ENCODE results near the gene PACRG.

PACRG gene

DNA sequence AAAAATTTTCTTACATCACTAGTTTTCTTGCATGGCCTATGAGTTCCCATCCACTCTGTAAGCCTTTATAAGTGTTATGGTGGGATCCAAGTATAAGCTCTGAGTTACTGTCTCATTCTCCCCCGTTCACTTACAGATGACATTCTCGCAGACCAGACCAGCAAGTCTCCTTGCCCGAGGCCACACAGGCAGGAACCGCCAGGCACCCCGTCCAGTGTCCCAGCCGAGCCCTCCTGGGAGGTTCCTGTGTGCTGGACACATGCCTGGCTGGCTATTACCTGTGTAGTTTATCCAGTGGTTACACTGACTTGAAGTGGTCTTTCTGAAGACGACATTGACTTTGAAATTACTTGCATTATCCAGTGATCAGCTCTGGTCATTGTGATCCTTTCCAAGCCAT lies 451.9 kb downstream of the PACRG start:
- DNase-seq (ENCODE audit: low spot score): no peak

DNA sequence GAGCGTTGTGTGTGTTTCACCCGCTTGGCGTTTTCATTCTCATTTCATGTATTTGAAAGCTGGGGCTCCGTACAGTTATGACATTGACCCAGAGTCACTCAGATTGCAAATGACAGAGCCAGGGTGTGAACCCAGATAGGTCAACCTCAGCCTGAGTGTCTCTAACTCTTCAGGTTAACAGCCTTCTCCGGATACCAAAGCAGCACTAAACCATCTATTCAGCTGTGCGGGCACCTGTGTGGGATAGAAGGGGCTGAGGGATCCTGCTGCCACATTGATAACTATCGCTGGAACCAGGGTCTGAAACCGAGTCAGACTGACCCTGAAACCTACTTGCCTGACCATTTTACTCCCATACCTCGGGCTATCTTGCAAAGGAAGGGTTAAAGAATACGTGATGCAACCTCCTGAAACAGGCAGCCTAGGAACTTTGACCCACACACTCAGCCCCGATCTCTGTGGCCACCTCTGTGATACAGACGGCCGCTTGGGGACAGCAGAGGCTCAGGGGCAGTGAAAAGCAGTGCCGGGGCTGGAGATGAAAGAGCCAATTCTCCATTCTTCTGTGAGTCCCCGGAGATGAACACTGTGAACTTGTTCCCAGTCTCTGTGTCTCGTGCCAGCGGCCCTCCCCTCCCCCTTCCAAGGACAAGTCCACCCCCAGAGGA lies 453.2 kb downstream of the PACRG start:
- DNase-seq (ENCODE audit: low spot score): no peak

DNA sequence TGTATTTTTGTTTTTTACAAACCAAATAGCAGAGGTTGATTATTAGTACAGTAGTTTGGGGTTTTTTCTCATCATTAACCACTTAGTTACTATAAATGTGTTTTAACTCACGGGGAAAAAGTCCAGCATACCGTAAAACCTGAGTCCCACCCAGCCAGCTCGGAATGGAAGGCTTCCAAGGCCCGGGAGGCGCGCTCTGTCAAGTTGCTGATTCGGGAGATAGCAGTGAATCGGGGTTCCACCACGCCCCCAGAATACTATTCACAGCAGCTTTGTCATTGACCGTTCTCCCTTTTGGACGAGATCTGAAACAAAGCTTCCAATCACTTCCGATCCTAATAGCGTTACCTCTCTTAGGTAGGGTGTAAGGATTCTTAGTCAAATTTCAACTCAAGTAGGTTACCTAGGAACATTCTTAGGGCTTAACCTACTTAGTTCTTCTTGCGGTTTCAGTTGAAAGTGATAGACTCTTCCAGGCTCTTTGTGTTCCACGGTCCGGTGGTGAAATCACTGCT lies 453.9 kb downstream of the PACRG start:
- no peak for DNase-seq (ENCODE audit: low spot score)

DNA sequence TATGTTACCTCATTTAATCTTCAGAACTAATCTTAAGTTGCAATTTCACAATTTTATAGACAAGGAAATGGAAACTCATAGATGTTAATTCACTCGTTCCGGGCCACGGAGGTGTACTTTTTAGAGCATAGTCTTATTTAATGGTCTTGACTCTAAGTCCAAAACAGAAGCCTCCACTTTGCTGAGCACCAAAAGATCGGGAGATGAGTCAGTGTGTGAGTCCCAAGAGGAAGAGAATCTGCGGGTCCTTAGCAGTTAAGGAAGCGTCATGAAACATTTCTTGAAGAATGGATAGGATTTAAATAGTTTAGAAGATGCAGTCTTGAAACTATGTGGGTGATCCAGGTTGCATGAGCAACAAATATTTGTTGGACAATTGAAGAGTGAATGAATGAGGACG lies 454.9 kb downstream of the PACRG start:
- DNase-seq (ENCODE audit: low spot score): no peak

DNA sequence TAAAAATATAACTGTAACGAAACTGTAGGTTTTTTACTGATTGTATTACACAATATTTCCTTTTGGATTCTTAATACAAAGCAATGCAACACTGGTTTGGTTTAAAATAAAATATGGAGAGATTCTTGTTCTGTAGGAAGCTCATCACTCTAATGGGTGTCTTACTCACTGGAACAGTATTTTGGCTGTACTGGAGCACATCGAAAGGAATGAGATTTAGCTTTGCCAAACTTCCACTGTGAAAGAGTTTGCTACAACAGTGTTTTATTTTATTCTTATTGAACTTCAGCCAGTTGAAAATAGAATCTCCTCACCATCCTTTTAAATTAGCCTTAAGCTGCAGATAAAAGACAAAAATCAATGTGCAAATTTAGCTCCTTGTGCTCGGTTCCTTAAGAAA lies 456.0 kb downstream of the PACRG start:
- no peak for DNase-seq (ENCODE audit: low spot score)

DNA sequence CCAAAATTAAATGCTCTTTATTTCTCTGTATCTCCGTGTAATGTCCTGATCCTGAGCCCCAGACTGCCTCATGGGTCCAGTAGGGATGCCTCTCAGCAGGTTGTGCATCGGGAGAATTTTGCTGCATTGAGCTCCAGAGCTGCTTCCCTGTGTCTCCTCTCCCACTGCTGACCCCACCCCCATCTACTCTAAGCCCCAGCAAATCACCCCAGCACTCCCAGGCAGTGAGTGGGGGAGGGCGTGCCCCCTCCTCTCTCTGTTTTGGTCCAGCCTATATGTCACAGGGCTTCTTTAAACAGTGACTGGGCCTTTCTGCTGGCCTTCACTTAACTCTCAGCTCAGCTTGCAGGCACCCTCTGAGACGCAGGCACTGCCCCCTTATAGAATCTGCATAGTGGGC lies 458.0 kb downstream of the PACRG start:
- no peak for DNase-seq (ENCODE audit: low spot score)

DNA sequence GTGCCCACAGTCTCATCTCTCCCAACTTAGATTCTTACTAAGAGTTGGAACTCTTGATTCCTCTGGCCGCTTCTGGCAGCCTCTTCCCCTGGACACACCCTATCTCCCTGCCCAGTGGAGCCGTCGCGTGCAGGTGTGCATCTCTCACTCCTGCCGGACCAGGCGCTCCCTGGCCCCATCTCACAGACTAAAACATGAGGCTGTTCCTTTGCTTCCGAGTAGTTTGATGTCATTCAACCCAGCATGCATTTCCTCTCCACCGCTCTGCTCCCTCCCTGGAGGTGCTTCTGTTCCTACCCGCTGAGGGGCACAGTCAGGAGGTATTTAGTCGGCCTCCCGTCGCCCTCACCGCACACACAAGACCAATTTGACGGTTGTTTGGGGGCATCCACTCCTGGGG lies 458.8 kb downstream of the PACRG start:
- no peak for DNase-seq (ENCODE audit: low spot score)

DNA sequence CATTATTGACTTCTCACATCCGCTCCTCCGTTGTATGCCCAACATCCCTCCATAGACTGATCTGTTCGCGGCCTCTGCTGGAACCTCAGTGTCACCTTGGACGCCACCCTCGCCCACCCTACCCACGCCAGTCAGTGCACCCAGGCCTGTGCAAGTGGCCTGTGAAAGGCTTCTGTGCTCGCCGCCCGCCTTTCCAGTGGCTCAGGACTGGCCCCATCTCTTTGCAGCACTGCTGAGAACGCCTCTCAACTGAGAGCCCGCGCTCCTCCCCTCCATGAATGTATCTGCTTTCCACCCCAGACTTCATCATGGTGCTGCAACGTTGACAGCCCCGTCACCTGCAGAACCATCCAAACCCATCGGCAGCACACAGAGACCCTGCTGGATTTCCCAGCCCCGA lies 459.4 kb downstream of the PACRG start:
- no peak for DNase-seq (ENCODE audit: low spot score)

DNA sequence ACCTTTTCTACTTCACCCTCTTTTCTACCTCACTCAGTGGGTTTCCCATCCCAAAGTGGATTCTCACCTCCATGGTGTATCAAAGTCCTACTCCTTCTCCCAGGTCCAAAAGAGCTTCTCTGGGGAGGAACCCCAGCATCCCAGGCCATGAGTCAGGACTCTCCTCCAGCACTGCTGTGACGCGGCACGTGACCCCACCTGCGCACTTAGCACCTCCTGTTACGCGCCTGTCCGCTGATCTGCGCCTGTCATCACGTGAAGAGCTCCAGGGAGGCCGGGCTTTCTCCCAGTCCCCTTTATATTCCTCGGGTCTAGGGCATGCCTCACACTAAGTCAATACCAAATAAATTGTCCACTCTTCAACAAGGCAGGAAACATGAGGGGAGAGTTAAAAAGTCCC lies 459.8 kb downstream of the PACRG start:
- no peak for DNase-seq (ENCODE audit: low spot score)

DNA sequence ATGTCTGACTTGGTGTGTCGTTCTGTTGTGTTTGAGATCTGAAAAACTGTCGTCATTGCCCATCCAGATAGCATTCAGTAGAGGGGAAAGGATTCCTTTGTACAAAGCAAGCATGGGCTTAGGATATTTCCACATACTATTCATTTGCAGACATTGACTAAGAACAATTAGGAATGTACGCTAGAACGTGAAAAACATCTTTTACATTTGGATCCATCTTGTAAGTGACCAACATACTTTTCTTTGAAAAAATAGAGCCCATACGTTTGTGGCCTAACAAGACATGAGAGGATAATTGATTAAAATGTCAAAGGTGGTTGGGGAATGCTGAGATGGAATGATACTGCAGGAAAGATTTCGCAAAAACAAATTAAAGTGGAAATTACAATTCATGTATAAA lies 461.0 kb downstream of the PACRG start:
- DNase-seq (ENCODE audit: low spot score): peak; percentile 8

DNA sequence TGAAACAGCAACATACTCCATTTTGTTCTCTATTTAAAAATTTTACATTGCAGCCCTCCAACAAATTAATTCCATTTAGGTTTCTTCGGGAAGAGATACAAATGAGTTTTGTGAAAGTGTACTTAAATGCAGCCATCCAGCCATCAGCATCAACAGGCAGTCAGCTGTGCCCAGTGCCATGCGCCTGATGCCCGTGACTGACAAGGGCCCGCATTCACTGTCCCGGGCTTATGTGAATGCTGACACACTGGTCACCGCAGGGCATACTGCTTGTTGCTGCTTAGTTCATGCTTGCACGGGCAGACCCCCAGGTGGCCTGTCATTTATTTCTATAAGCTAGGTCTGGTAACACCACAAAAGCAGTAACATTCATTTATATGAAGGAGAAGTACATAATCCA lies 461.8 kb downstream of the PACRG start:
- no peak for DNase-seq (ENCODE audit: low spot score)

DNA sequence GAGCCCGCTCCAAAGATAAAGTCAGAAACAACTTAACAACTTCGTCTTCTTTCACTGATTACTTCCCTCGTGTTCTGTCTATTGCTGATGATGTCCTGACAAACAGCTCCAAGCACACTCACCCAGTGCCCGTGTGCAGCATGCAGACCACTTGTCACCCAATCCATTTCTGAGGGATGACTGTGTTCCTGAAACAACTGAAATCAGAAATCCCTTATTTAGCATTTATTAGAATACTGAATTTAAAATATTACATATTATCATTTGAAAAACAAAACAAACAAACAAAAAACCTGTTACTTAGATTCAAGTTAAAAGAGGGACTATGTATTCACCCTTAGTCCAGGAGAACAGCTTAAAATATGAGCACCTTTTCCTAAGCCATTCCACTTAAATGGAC lies 463.0 kb downstream of the PACRG start:
- no peak for DNase-seq (ENCODE audit: low spot score)

DNA sequence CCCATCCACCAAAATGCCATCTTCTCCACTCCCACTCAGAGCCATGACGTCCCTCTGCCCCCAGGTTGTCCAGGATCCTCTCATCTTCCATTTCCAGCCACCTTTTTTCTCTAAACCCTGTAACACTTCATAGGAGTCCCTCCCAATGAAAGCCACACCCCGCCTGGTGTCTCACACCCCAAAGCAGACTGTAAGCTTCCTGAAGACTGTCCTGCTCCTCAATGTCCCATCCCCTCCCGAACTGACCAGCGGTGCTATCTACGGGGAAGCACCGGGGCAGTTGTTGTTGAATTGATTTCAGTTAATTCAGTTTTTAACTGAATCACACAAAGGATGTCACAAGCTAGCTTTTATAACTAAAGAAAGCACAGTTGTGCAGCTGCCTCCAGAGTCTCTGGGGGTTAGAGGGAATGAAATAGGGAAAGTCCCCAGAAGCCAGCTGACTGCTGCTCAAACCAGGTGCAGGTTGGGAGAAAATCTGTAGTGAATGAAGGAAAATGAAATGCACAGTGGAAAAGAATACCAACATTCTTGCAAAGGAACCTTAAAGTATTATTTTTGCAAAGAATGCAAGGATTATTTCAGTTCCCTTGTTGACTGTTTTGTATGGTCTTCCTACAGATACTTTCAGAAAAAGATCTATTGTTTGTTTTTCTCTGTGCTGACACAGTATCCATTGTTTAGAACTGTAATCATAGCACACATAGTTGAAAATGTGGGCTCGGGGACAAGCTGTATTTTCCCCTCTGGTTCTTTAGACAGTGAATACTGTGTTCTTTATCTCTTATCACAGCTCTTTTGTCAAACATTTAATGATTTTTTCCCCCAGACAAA lies 464.1 kb downstream of the PACRG start:
- DNase-seq (ENCODE audit: low spot score): no peak

DNA sequence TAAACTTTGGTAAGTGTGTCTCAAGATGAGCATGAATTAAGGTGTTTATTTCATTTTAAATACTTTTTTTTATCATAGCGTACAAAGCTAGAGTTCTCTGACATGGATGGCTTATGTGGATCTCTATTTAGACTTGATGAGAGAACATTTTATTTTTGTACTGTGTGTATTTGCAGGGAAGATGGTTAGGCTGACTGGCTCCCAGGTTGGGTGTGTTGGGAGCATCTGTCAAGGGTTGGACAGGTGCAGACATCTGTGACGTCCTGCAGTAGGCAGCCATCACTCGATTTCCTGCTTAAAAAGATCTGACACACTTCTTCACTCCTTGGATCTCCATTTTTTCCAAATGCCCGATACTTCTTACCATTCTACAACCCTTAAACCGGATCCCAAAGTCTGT lies 464.8 kb downstream of the PACRG start:
- DNase-seq (ENCODE audit: low spot score): no peak

DNA sequence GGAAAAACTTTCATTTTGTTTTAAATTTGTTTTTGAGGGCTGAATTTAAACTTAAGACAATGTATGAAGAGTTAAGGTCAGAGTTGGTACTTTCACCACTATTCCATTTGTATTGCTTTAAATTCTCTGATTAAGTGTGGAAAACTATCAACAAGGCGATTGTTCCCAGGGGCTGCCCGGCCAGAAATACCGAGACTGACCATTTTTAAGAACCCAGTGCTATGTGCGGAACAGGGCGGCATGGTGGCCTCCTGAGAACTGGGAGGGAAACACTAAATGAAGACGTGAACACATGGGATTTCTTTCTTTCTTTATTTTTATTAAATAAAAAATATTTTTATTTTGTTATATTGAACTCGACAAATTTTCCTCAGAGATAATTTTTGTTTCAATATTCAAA lies 465.6 kb downstream of the PACRG start:
- DNase-seq (ENCODE audit: low spot score): no peak

DNA sequence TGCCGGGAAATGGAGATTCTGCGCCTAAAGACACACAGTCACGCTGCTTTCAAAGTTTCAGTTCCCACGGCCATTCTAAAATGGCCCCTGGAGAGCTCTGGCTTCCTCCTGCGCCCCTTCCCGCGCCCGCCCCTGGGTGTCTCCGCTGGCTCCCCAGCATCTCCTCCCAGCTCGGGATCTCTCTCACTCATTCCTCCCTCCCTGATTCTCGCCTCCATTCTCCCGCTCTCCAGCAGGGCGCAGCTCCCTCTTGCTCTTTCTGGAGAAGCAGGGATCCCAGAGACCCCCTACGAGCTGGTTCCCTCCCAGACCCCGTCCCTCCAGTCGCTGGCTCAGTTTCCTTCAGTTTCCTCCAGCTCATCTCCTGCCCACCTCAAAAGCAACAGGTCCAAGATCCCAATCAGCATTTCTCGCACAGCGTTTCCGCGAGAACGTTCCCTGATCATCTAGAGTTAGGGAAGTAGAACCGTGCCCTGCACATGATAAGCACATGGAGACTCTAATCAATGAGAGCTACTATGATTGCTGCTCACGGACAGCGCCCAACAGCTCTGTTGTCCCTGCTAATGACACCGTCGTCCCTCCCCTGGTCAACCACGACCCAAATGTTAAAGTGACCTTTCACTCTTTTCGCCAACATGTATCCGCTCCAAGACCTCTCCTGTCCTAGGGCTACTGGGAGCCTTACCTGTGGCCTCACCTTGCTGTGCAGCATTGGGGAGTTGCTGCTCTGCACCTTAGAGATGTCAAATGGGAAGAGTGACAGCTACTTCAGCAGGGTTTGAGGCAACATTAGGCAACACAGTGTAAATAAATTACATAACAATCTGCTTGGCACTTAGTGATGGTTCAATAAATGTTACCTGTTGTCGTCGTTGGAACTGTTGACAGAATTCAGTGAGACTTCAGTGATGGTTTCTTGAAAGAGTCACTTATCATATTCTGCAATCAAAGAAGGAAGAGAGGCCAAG lies 468.2 kb downstream of the PACRG start:
- no peak for DNase-seq (ENCODE audit: low spot score)

DNA sequence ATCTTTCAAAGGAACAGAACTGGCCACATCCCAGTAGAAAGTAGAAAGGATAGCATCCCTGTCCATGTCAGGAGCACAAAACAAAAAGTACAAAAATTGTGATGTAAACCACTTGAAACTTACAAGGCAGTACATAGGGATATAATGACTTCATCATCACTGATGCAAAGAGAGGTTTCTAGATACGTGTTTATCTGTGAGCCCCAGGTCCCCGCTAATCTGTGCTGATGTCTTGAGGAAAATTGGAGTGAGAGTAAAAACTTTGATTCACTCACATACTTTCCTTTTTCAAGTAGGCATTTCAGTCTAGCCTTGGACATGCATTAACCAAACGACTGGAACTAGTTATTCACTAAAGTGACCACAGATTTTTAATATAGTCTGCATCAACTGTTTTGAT lies 470.1 kb downstream of the PACRG start:
- DNase-seq (ENCODE audit: low spot score): no peak

DNA sequence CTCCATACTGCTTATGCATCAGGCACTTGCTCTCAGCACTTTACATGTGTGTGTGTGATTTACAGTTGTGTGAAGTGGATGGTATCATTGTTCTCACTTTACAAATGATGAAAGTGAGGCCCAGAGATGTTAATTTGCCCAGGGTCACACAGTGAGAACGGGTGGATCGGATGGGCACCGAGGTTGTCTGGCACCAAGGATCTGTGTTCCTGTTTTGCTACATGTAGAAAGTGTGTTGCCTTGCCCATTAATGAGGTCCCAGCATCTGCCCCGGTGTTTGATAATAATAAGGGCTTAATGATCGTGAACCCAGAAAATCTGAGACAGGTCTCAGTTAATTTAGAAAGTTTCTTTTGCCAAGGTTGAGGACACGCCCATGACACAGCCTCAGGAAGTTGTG lies 470.6 kb downstream of the PACRG start:
- DNase-seq (ENCODE audit: low spot score): no peak

DNA sequence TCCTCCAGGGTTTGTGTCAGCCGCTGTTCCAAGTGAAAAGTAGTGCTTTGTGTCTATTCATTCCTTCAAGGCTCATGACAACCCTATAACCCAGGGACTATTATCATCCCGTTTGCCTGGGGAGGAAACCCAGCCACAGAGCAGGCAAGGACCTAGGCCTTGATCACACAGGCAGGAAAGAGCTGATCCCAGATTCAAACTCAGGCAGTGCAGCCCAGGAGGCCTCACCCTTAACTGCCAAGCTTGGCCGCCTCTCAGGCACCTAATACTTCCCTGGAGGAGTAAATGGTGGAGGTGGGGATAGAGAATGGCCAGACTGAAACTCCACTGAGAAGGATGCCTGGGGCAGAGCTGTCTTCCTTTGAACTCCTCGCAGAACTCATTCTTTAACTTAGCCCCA lies 471.6 kb downstream of the PACRG start:
- no peak for DNase-seq (ENCODE audit: low spot score)

DNA sequence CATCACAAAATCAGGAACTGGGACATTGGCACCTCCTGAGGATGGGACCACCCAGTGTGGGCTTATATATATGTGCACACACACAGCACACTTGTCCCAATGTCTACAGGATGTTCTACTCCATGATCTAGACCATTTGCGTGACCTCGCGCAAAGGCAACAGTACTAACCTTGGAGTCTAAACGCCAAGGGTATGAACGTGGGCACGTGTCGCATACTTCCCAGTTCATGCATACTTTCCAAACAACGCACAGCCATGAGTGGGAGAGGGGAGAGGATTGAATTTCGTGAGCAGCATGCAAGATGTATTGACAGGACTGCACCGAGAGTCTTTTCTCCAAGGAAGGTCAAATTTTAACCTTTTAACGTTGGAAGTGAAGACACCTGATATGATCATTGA lies 472.5 kb downstream of the PACRG start:
- DNase-seq (ENCODE audit: low spot score): no peak

DNA sequence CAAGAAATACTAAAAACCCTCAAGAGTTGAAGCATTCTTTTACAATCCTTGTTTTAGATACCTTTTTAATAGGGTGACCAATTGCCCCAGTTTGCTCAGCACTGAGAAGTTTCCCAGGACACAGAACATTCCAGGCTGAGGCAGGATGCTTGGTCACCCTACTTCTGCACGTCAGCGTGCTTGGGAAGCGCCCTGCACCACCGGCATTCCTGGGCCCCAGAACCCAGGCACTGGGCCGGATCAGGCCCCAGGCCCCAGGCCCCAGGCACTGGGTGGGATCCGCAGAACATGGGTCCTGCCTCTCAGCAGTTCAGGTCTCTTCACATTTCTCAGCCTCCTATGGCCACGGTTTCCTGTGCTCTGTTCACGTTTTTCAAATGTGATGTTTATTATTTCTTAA lies 472.9 kb downstream of the PACRG start:
- no peak for DNase-seq (ENCODE audit: low spot score)

DNA sequence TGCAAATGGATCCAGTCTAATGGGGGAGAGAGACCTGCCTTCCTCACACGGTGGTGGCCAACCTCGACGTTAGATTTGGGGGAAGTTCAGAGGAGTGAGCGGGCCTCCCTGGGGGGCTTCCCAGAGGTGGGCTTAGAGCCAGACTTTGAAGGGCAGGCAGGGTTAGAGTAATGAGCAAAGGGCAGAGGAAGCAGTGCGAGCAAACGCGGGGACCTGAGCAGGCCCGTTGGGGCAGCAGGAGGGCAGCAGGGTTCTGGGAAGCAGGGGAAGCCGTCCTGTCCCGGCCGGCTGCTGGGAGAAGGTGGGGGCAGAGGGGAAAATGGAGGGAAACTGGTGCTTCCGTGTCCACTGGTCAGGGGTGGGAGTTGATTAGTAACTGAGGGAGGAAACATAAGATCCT lies 474.1 kb downstream of the PACRG start:
- DNase-seq (ENCODE audit: low spot score): no peak

DNA sequence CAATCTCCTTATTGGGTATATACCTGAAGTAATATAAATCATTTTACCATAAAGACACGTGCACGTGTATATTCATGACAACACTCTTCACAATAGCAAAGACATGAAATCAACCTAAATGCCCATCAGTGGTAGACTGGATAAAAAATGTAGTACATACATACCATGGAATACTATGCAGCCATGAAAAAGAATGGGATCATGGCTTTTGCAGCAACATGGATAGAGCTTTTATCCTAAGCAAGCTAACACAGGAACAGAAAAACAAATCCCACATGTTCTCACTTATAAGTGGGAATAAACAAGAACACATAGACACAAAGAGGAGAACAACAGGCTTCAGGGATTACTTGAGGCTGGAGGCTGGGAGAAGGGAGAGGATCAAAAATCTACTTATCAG lies 478.4 kb downstream of the PACRG start:
- no peak for DNase-seq (ENCODE audit: low spot score)

Measured in RKO (cell line).